GM10847 (cell line): ENCODE results near the gene CSF3R.

Experiments used
- POLR2A ChIP-seq: IDR thresholded peaks from 2 replicates; pipeline ENCODE4 v1.6.1; 2011; ENCODE audit not compliant: insufficient read length; ENCODE audit errors: extremely low read depth

Gene CSF3R

GRCh38 chr1:36471830-36472641 is 10.7 kb downstream of the CSF3R start:
- no peak for TF ChIP-seq POLR2A

DNA sequence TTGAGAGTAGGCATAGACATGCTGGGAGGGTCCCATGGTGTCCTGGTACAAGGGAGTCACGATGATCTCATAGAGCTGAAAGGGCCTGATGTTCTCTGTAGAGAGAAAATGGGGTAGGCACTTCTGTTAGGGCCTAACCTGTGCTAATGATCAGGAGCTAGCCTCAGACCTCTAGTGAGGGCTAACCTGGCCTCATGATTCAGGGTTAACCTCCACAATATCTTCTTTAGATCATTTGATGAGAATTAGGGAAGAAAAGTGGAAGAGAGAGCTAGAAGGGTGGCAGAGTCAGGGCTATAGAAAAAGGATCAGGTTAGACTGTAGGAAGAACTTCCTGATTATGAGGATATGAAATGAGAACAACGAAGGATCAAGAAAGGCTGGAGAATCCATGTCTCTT is 13.6 kb downstream of the CSF3R start:
- no peak for TF ChIP-seq POLR2A

DNA sequence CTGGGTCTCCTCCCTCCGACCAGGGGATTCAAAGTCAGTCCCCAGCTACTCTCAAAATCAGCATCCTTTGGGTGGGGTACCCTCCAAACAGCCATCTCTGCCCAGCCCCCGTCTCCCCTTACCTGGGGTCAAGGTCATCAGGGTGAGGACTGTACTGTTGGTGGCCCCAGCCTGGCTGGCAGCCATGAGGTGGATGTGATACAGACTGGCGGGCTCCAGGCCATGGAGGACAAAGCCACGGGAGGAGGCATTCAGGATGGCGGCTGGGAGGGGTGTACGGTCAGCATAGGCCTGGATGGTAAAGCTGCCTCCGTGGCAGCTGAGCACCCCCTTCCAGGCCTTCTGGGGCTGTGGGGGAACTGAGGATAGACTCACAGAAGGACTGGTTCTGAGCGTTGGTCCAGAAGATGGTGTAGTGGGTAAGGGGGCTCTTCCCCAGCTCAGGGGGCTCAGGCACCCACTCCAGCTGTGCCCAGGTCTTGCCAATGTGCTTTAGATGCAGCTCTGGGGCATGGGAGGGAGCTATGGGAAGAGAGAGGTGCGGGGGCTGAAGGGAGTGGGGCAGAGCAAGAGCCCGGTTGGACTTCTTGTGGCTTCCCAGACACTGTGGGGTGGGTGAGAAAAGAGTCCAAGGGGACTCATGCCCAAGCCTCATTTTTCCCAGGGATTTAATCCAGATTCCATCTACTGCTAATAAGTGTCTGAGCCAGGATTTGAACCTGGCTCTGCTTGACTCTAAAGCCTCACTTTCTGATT is 14.8 kb downstream of the CSF3R start:
- TF ChIP-seq POLR2A: no peak

- no peak for TF ChIP-seq POLR2A
These were observed 15.7 kb downstream of the CSF3R start for GRCh38 chr1:36467027-36467410.

- TF ChIP-seq POLR2A: no peak
These were observed 16.2 kb downstream of the CSF3R start for GRCh38 chr1:36466370-36467026.

DNA sequence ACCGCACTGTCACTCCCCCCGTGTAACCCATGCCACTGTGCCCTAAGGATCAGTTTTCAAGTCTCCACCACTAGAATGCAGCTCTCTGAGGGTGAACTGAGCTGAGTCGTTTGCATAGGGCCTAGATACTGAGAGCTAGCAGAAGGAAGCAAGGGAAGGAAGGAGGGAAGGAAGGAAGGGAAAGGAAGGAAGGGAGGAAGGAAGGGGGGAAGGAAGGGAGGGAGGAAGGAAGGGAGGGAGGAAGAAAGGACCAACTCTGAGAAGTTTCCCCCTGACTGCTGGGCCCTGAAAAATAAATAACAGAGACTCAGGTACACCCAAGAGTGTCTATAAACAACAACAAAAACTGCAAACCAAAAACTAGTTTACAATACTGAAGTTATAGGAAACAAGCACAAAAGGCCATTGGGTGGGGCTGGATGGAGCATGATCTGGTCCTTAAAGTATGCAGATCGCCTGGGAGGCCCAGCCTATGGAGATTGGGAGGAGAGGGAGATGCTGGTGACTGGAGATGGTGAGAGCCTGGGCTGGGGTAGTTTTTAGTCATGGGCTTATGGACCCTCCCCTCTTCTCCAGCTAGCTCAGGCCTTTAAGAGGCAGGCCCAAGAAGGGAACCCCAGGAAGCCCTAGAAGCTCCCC is 16.9 kb downstream of the CSF3R start:
- no peak for TF ChIP-seq POLR2A

DNA sequence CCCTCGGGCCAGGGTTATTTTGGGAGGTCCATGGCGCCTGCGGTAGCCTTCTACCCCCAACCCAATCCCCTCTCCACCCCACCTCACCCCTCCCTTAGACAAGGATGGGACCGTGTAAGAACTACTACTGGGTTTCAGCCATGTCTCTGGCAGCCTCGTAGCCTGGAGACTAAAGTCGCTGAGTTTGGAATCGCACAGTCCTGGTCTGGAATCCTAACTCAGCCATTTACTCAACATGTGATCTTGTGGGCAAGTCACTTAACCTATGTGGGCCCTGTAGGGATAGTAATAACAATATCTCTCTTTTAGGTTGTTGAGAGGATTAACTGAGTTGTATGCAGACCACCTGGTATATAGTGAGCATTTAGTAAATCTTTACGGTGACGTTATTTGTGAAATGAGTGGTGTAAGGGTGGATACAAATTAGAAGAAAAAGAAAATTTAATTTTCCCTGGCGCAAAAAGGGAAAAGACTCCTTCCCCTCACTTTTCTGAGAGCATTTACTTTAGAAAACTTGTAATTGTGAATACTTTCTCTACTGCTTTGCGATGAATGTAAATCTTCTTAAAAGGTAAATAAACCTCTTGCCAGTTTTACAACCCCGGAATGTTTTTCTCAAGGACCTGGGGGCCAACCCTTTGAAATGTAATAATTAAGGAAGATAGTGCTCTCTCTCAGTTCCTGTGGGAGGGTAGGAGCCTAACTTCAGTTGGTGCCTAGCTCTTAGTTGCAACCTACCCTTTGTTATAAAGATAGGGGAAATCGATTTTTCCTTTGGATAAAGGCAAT is 17.9 kb downstream of the CSF3R start:
- no peak for TF ChIP-seq POLR2A

DNA sequence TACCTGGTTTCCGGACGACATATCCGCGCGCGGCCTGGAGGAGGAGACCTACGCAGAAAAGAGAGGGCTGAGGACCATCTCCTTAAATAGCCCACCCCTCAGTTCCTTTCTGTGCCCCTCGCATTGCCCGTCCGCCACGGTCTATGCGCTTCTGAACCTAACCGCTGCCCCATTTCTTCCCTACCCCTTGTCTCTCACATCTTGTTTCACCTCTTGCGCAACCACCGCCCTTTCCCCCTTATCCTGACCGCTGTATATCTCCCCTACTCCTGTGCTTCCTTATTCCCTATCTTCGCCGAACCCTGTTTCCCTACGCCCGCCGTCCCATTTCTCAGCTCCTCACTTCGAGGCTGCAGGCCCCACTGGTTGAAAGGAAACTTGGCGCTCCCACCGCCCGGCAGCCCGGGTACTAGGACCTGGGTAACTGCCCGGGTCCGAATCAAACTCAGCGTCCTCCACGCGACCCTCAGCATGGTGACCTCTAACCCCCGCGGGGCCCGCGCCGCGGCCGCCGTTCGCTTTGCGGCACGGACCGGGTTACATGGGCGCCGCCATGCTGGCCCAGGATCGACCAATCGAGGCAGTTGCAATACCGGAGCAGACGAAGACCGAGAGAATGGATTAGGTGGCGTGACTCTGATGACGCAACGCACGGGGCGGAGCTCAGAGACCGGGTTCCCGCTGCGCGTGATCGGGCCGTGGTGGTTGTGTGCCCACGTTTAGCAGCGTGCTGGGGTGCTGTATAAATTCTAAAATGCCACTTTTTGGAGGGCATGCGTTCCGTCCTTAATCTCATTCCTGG is 18.7 kb downstream of the CSF3R start, which contains the start of gene MRPS15:
MRPS15 (minus strand) TSS at position 582 of the 802 bp plus-strand sequence; CDS start at position 473, 109 bp downstream.
- peak; percentile 93 for TF ChIP-seq POLR2A

DNA sequence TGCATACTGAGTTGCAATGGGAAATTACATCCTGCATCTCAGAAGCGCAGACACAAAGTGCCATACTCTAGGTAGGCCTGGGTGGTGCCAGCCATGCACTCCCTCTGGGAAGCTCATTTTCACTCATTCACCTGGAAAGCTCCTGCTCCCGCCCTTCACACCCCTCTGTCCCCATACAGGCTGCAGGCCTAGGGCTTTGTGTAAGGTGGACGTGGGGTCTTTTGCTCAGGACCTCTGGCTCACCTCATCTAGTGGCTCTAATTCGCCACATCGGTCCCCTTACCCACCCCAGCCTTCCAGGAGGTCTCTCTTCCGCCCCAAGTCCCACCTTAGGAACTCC is 19.3 kb downstream of the CSF3R start:
- no peak for TF ChIP-seq POLR2A

DNA sequence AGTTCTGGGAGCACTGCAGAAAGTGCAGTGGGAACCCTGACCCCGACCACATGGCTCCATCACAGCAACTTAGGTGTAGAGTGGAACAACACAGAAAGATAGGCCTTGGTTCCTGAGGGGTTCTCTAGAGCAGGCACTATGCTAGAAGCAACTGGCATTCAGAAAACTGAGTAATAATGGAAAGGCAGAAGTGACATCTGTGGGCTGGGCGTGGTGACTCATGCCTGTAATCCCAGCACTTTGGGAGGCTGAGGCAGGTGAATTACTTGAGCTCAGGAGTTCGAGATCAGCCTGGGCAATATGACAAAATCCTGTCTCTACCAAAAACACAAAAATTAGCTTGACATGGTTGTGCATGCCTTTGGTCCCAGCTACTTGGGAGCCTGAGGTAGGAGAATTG is 23.8 kb downstream of the CSF3R start:
- TF ChIP-seq POLR2A: no peak

- no peak for TF ChIP-seq POLR2A
These were observed 25.0 kb downstream of the CSF3R start for GRCh38 chr1:36457691-36458090.

- no peak for TF ChIP-seq POLR2A
These were observed 26.3 kb downstream of the CSF3R start for GRCh38 chr1:36456391-36456928.

DNA sequence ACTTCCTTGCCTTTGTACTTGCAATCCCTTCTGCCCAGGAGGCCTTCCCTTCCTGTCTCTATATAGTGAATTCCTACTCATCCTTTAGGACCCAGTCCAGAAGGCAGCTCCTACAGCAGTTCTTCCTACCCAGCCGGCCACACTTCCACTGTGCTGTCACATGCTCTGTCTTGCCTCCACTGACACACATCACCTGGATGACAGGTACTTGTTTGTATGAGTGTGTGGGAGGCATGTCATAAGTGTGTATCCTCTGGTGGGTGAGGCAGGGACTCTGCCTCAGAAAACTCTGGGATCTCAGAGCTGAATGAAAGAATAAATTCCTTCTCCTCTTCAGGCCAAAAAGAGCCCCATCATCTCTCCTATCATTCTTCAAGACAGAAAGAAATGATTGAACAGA is 27.3 kb downstream of the CSF3R start:
- TF ChIP-seq POLR2A: no peak
